K562 (cell line): ENCODE results near the gene SLC35E1. TPM values are rescaled to one million over a fixed set of nuclear protein-coding genes. Genes with fewer than 3 reads are reported as not detected.

Experiments used
- ETV6 ChIP-seq, 3 experiments: fragments of 150-350 bp in 1 of 3; sonication (generic) in 1 of 3; formaldehyde crosslinking in 1 of 3; IDR thresholded peaks; 2 replicates each; pipeline versions ENCODE4 v1.6.1 to v1.8.0; 2014 to 2022; ENCODE audit warnings: borderline replicate concordance in 2 of 3, low read depth in 2 of 3, antibody characterized with exemption in 1 of 3, low read length in 1 of 3, mild to moderate bottlenecking in 1 of 3, missing genetic modification reagents in 1 of 3
- GABPA ChIP-seq: fragments of 200-800 bp; sonication (Bioruptor generic); conservative IDR thresholded peaks from 2 replicates; pipeline ENCODE4 v1.6.1; 2016; ENCODE audit warnings: low read depth, missing genetic modification characterization, missing compliant biosample characterization
- HNRNPUL1 ChIP-seq: fragments of 200-400 bp; formaldehyde crosslinking; IDR thresholded peaks from 2 replicates; pipeline ENCODE4 v1.6.1; 2017; ENCODE audit warnings: low read length
- MBD2 ChIP-seq: sonication (generic); IDR thresholded peaks from 2 replicates; pipeline ENCODE4 v1.6.1; 2016; ENCODE audit warnings: low read depth, borderline replicate concordance
- MEF2D ChIP-seq: conservative IDR thresholded peaks from 2 replicates; pipeline ENCODE4 v1.6.1; 2016; ENCODE audit warnings: low read depth, missing genetic modification characterization, missing compliant biosample characterization
- MEIS2 ChIP-seq: fragments of 450-650 bp; IDR thresholded peaks from 2 replicates; pipeline ENCODE4 v1.6.1; 2014; ENCODE audit warnings: mild to moderate bottlenecking; ENCODE audit not compliant: partially characterized antibody
- NUFIP1 ChIP-seq: fragments of 450-650 bp; IDR thresholded peaks from 2 replicates; pipeline ENCODE4 v1.6.1; 2018; ENCODE audit not compliant: partially characterized antibody
- PCBP2 ChIP-seq: fragments of 200-400 bp; formaldehyde crosslinking; IDR thresholded peaks from 2 replicates; pipeline ENCODE4 v1.6.1; 2018; ENCODE audit warnings: low read length, low read depth, mild to moderate bottlenecking, moderate library complexity; ENCODE audit not compliant: poor library complexity, severe bottlenecking
- PHF20 ChIP-seq: fragments of 450-650 bp; IDR thresholded peaks from 2 replicates; pipeline ENCODE4 v1.6.1; 2018; ENCODE audit not compliant: partially characterized antibody
- POLR2A ChIP-seq: fragments of 450-650 bp; conservative IDR thresholded peaks from 2 replicates; pipeline ENCODE4 v1.6.1; 2016
- POLR2G ChIP-seq: fragments of 200-400 bp; formaldehyde crosslinking; IDR thresholded peaks from 2 replicates; pipeline ENCODE4 v1.6.1; 2017; ENCODE audit warnings: low read depth, mild to moderate bottlenecking, antibody characterized with exemption, low read length, moderate library complexity
- PTRF ChIP-seq: fragments of 450-650 bp; IDR thresholded peaks from 2 replicates; pipeline ENCODE4 v1.6.1; 2016; ENCODE audit warnings: mild to moderate bottlenecking, missing genetic modification characterization, missing compliant biosample characterization
- RBM39 ChIP-seq: fragments of 200-400 bp; formaldehyde crosslinking; optimal IDR thresholded peaks from 2 replicates; pipeline ENCODE3; 2018; ENCODE audit warnings: low read depth, low read length
- SMAD2 ChIP-seq: fragments of 150-350 bp; IDR thresholded peaks from 2 replicates; pipeline ENCODE4 v1.6.1; 2014; ENCODE audit warnings: low read depth, mild to moderate bottlenecking, low read length
- STAT5A ChIP-seq: IDR thresholded peaks from 2 replicates; pipeline ENCODE4 v1.6.1; 2012; ENCODE audit warnings: low read length, inconsistent platforms, borderline replicate concordance
- TBL1XR1 ChIP-seq, 2 experiments: IDR thresholded peaks; 2 replicates each; pipeline ENCODE4 v1.6.1; 2012; ENCODE audit warnings: improper control_type of control experiment in 2 of 2, low read length in 2 of 2, mild to moderate bottlenecking in 1 of 2
- TEAD4 ChIP-seq, 2 experiments: sonication (generic) in 1 of 2; formaldehyde crosslinking in 1 of 2; IDR thresholded peaks; 2 replicates each; pipeline versions ENCODE4 v1.6.1 to v1.8.0; 2012 to 2022; ENCODE audit warnings: borderline replicate concordance in 1 of 2, inconsistent platforms in 1 of 2, low read length in 1 of 2, mild to moderate bottlenecking in 1 of 2, missing genetic modification reagents in 1 of 2
- ZNF184 ChIP-seq: sonication (generic); formaldehyde crosslinking; IDR thresholded peaks from 2 replicates; pipeline ENCODE4 v1.5.0; 2020; ENCODE audit warnings: missing genetic modification reagents
- polyA plus RNA-seq, 8 experiments: library from polyadenylated mRNA; depleted of rRNA in 4 of 8; stranded (reverse) in 5 of 8; unstranded in 3 of 8; fragments of >200 nt; fragmentation: Nextera tagmentation in 2 of 8; fragmentation: Illumina TruSeq in 1 of 8; extraction: Ambion mirVana in 2 of 8; extraction: Trizol in 1 of 8; gene quantifications; 2 replicates each; pipeline versions ENCODE4 v1.2.1 to v1.2.3, GENCODE V29; 2011 to 2014; ENCODE audit warnings: inconsistent platforms in 1 of 8, missing spikeins in 1 of 8
- total RNA-seq, 7 experiments: library from RNA; depleted of rRNA in 6 of 7; stranded (reverse); fragments of >200 nt in 6 of 7; fragmentation: Illumina TruSeq in 2 of 7; extraction: Trizol in 2 of 7; gene quantifications; 2 replicates each; pipeline versions ENCODE4 v1.2.1 to v1.2.3, GENCODE V29; 2011 to 2021; ENCODE audit warnings: low replicate concordance in 1 of 7
- TF ChIP-seq, protein P1 (sequence below), 2 experiments: IDR thresholded peaks in 1 of 2; conservative IDR thresholded peaks in 1 of 2; 2 replicates each; pipeline ENCODE4 v1.6.1; 2016; ENCODE audit warnings: low read depth in 2 of 2, mild to moderate bottlenecking in 1 of 2, missing compliant biosample characterization in 1 of 2, missing genetic modification characterization in 1 of 2, moderate library complexity in 1 of 2
- TF ChIP-seq, protein P2 (sequence below): fragments of 250-450 bp; sonication (Bioruptor Pico); IDR thresholded peaks from 2 replicates; pipeline ENCODE4 v1.8.0; 2021; ENCODE audit warnings: moderate library complexity, mild to moderate bottlenecking, inconsistent platforms
- TF ChIP-seq, protein P3 (sequence below): fragments of 450-650 bp; formaldehyde crosslinking; IDR thresholded peaks from 2 replicates; pipeline ENCODE4 v1.4.0; 2020; ENCODE audit warnings: mild to moderate bottlenecking, moderate library complexity

SLC35E1 gene
- total and polyA plus RNA-seq, 9 of the 15 experiments (the other 6 are each of a cell fraction or from before 2014, with no cell fraction given) = 15.0 to 40.1 (median 25.7) TPM

DNA sequence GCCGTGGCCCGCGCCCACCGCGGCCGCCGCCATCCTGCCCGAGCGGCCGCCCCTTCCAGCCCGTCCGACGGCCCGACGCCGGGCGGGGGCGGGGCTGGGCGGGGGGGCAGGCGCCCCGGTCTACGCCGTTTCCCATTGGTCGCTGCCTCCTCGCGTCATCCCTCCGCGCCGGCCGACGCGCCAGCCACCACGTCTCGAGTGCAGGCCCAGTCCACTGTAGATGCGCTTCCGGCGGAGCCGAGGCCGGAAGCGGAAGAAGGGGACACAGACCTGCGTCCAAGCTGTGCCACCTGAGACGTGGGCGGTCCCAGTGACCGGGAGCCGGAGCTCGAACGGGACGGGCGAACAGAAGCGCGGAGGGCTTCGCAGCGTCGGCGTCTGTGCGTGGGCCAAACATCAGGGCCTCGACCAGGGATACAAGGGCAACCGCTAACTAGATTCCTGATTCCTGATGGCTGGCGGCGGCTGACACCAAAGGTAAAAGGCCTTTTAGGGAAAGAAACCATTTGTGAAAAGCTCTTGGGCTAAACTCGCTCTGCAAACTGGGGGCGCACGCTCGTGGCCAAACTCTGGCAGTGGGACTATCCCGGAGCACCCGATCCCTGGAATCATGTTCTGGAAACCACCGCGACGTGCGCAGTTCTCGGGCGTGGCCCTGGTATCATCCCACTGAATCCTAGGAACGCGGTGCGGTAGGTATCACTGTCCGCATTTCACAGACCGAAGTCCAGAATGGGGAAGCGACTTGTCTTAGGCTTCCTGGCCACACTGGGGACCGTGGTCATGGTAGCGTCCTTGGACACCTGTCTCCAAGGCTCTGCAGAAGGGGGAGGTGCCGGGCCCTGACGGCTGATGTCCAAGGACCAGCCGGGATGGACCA is at the start of gene SLC35E1 (continued):
- TF ChIP-seq, protein P1, sequence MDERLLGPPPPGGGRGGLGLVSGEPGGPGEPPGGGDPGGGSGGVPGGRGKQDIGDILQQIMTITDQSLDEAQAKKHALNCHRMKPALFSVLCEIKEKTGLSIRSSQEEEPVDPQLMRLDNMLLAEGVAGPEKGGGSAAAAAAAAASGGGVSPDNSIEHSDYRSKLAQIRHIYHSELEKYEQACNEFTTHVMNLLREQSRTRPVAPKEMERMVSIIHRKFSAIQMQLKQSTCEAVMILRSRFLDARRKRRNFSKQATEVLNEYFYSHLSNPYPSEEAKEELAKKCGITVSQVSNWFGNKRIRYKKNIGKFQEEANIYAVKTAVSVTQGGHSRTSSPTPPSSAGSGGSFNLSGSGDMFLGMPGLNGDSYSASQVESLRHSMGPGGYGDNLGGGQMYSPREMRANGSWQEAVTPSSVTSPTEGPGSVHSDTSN (CRISPR knock-in tag; IDR thresholded peaks at IDR 0.05; ENCODE audit: low read depth) = no peak
- TF ChIP-seq, protein P1 (tag; conservative IDR thresholded peaks at IDR 0.05; ENCODE audit: low read depth) = no peak
- no peak for TF ChIP-seq TEAD4 (IDR thresholded peaks at IDR 0.05; ENCODE audit: low read length)
- TF ChIP-seq TEAD4 (CRISPR knock-in tag; IDR thresholded peaks at IDR 0.05; ENCODE audit: borderline replicate concordance) = no peak
- peak; percentile 6 to 46; a peak in 1 of 4 replicates for TF ChIP-seq ETV6 (IDR thresholded peaks at IDR 0.05; ENCODE audit: borderline replicate concordance in 1 of 2, low read depth in 2 of 2, low read length in 1 of 2)
- no peak for TF ChIP-seq ETV6 (CRISPR knock-in tag; IDR thresholded peaks at IDR 0.05; ENCODE audit: borderline replicate concordance)
- TF ChIP-seq RBM39 = no peak
- TF ChIP-seq ZNF184 = no peak
- TF ChIP-seq TBL1XR1 (IDR thresholded peaks at IDR 0.05; ENCODE audit: low read length in 2 of 2) = peak in 1 of 2 experiments; percentile 94; a peak in 2 of 4 replicates
- no peak for TF ChIP-seq MEIS2
- peak; percentile 79 for TF ChIP-seq POLR2A
- no peak for TF ChIP-seq PCBP2
- TF ChIP-seq NUFIP1 = no peak
- no peak for TF ChIP-seq MEF2D (tag)
- TF ChIP-seq STAT5A = no peak
- TF ChIP-seq, protein P2, sequence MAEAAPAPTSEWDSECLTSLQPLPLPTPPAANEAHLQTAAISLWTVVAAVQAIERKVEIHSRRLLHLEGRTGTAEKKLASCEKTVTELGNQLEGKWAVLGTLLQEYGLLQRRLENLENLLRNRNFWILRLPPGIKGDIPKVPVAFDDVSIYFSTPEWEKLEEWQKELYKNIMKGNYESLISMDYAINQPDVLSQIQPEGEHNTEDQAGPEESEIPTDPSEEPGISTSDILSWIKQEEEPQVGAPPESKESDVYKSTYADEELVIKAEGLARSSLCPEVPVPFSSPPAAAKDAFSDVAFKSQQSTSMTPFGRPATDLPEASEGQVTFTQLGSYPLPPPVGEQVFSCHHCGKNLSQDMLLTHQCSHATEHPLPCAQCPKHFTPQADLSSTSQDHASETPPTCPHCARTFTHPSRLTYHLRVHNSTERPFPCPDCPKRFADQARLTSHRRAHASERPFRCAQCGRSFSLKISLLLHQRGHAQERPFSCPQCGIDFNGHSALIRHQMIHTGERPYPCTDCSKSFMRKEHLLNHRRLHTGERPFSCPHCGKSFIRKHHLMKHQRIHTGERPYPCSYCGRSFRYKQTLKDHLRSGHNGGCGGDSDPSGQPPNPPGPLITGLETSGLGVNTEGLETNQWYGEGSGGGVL (CRISPR knock-in tag) = no peak
- TF ChIP-seq GABPA (tag) = peak; percentile 98
- TF ChIP-seq HNRNPUL1 = no peak
- TF ChIP-seq SMAD2 = no peak
- TF ChIP-seq, protein P3, sequence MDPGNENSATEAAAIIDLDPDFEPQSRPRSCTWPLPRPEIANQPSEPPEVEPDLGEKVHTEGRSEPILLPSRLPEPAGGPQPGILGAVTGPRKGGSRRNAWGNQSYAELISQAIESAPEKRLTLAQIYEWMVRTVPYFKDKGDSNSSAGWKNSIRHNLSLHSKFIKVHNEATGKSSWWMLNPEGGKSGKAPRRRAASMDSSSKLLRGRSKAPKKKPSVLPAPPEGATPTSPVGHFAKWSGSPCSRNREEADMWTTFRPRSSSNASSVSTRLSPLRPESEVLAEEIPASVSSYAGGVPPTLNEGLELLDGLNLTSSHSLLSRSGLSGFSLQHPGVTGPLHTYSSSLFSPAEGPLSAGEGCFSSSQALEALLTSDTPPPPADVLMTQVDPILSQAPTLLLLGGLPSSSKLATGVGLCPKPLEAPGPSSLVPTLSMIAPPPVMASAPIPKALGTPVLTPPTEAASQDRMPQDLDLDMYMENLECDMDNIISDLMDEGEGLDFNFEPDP (CRISPR knock-in tag) = no peak
- peak; percentile 94 for TF ChIP-seq PHF20
- TF ChIP-seq PTRF = no peak
- peak; percentile 86 for TF ChIP-seq POLR2G
- peak; percentile 81 for TF ChIP-seq MBD2
